Prostate gland (tissue), 2 donors: ENCODE data around the gene CDC42BPA.

ENCODE experiments used
- CTCF ChIP-seq, 4 experiments: fragments of 200-600 bp in 2 of 4; fragments of 450-650 bp in 2 of 4; sonication (generic) in 2 of 4; IDR thresholded peaks; 1 replicate in 3 of 4; 2 replicates in 1 of 4; pipeline ENCODE4 v1.5.1; 2016 to 2019; ENCODE audit warnings: antibody characterized with exemption in 4 of 4, mild to moderate bottlenecking in 2 of 4, moderate library complexity in 2 of 4
- POLR2A ChIP-seq: fragments of 450-650 bp; IDR thresholded peaks from one replicate; pipeline ENCODE4 v1.6.1; 2016; ENCODE audit warnings: antibody characterized with exemption, mild to moderate bottlenecking

GRCh38 chr1:226985239-226985838, 333.0 kb downstream of the CDC42BPA start:
- no peak for TF ChIP-seq CTCF (IDR thresholded peaks at IDR 0.05)
- no peak for TF ChIP-seq POLR2A
